ENCODE data around the gene PDE4D. TPM values are rescaled to one million over a fixed set of nuclear protein-coding genes. Genes with fewer than 3 reads are reported as not detected.

The PDE4D gene
- total RNA-seq, 1 experiment from 2014 or later, result 2.1 TPM

GRCh38 chr5:59126708-59127573 lies 766.6 kb downstream of the PDE4D start:
- Histone ChIP-seq H2BK5ac (ENCODE audit: insufficient read length, low read length) (peak overlapping the region; percentile 76), H3K27me3 (ENCODE audit: insufficient read depth, low read length) (no peaks in the 10 kb centered on the region), H3K27ac (ENCODE audit: insufficient read length, low read depth, low read length) (peak overlapping the region; percentile 78), H3K14ac (ENCODE audit: insufficient read depth, low read length) (peak overlapping the region; percentile 77; the same call in 1 of the 2 replicates), H2BK20ac (ENCODE audit: low read depth, low read length, poor library complexity, severe bottlenecking) (no peak overlapping the region), H4K5ac (ENCODE audit: insufficient read length, low read depth, low read length) (peak overlapping the region; percentile 93), H2BK120ac (ENCODE audit: low read depth, low read length, poor library complexity, severe bottlenecking) (peak overlapping the region; percentile 66), H3K9me3 (ENCODE audit: control insufficient read depth, low read depth, low read length) (no peaks in the 10 kb centered on the region), H3K56ac (ENCODE audit: insufficient read length, low read depth, low read length) (peak overlapping the region; percentile 14), H4K91ac (ENCODE audit: insufficient read length, low read depth, low read length) (no peak overlapping the region), H3K79me2 (ENCODE audit: insufficient read depth, low read length) (no peaks in the 10 kb centered on the region), H3K4me2 (ENCODE audit: insufficient read depth, insufficient read length, low read length) (peak overlapping the region; percentile 74), H3T11ph (ENCODE audit: low read length) (peak overlapping the region; percentile 24), H2BK15ac (ENCODE audit: low read depth, low read length) (no peak overlapping the region), H3K4ac (ENCODE audit: low read depth, low read length) (no peak overlapping the region; the same call in 1 of the 2 replicates), H3K23ac (ENCODE audit: insufficient read length, low read depth, low read length) (no peak overlapping the region), H2AK5ac (ENCODE audit: insufficient read length, low read length) (no peak overlapping the region), H4K20me1 (ENCODE audit: control insufficient read depth, insufficient read depth, insufficient read length) (no peaks in the 10 kb centered on the region), H3K9ac (ENCODE audit: extremely low read depth, insufficient read length, low read length) (peak overlapping the region; percentile 36), H3K79me1 (ENCODE audit: insufficient read depth, low read depth, low read length, poor library complexity, severe bottlenecking) (no peaks in the 10 kb centered on the region), H3K18ac (ENCODE audit: insufficient read length, low read depth, low read length) (peak overlapping the region; percentile 69), H2BK12ac (ENCODE audit: insufficient read length, low read depth, low read length) (peak overlapping the region; percentile 36), H3K4me1 (ENCODE audit: insufficient read depth, low read length) (peaks cover 16% of the 10 kb centered on the region; the same call in 1 of the 2 replicates), H2AFZ (ENCODE audit: low read length) (no peak overlapping the region), H3K23me2 (ENCODE audit: insufficient read length, low read depth, low read length, poor library complexity, severe bottlenecking) (no peaks in the 10 kb centered on the region), H4K8ac (replicated peaks; ENCODE audit: insufficient read length, low read depth, low read length) (no peak overlapping the region)
- DNase-seq, result no peak
- Mint-ChIP-seq H3K4me1 (peaks cover 11 to 12% of the 10 kb centered on the region in 2 experiments), H3K27ac (no peak overlapping the region), H3K4me3 (no peak overlapping the region), H3K36me3 (ENCODE audit: insufficient read depth in 1 of 3, low read depth in 3 of 3) (no peaks in the 10 kb centered on the region), H3K27me3 (ENCODE audit: low read depth) (no peaks in the 10 kb centered on the region), H3K9me3 (no peaks in the 10 kb centered on the region)
- WGBS (ENCODE audit: extremely low coverage, insufficient read length, low lambda C conversion rate), result no CpG with 5 or more reads among the region's 15 CpGs
- no peak for TF ChIP-seq CTCF (conservative IDR thresholded peaks at IDR 0.05)
